Breast epithelium (tissue), 3 donors: ENCODE data around the gene KLHL40.

Source experiments
- CTCF ChIP-seq, 3 donors: fragments of 450-650 bp; IDR thresholded peaks; one replicate each; pipeline ENCODE4 v1.5.1; 2016 to 2017; ENCODE audit warnings: antibody characterized with exemption in 3 of 3, mild to moderate bottlenecking in 3 of 3, moderate library complexity in 3 of 3
- POLR2A ChIP-seq: fragments of 450-650 bp; IDR thresholded peaks from one replicate; pipeline ENCODE4 v1.6.1; 2016; ENCODE audit warnings: antibody characterized with exemption, mild to moderate bottlenecking, moderate library complexity
- POLR2AphosphoS5 ChIP-seq, 3 donors: sonication (generic); formaldehyde crosslinking; IDR thresholded peaks; one replicate each; pipeline ENCODE4 v1.6.1; 2017; ENCODE audit warnings: antibody characterized with exemption in 3 of 3

- no peak for TF ChIP-seq CTCF (IDR thresholded peaks at IDR 0.05)
- no peak for TF ChIP-seq POLR2A
- no peak for TF ChIP-seq POLR2AphosphoS5 (IDR thresholded peaks at IDR 0.05)
Observed at GRCh38 chr3:42681361-42682038, 3.8 kb upstream of the KLHL40 start.
